ENCODE measurements around the gene ALKBH6. TPM values are rescaled to one million over a fixed set of nuclear protein-coding genes. Genes with fewer than 3 reads are reported as not detected.

ALKBH6 gene
- total and polyA plus RNA-seq, 2 of the 8 experiments (the other 6 are each of a cell fraction or from before 2014, with no cell fraction given) = 19.2 to 33.3 TPM

- TF ChIP-seq CHD7 (IDR thresholded peaks at IDR 0.05; ENCODE audit: insufficient replicate concordance, low read length) (no peak), POLR2A (IDR thresholded peaks at IDR 0.05; ENCODE audit: control extremely low read depth in 1 of 2, low read depth in 2 of 2, low read length in 2 of 2) (no peak), GTF2F1 (IDR thresholded peaks at IDR 0.05; ENCODE audit: borderline replicate concordance, low read depth, low read length) (no peak), CBX8 (IDR thresholded peaks at IDR 0.05; ENCODE audit: borderline replicate concordance, low read depth, low read length) (no peak), TAF7 (optimal IDR thresholded peaks at IDR 0.05; ENCODE audit: borderline replicate concordance, low read depth, low read length) (no peak), POLR2AphosphoS5 (IDR thresholded peaks at IDR 0.05; ENCODE audit: low read depth, low read length) (no peak), KDM1A (IDR thresholded peaks at IDR 0.05; ENCODE audit: borderline replicate concordance, low read length) (no peak), RBBP5 (IDR thresholded peaks at IDR 0.05; ENCODE audit: borderline replicate concordance, low read depth, low read length) (no peak), EGR1 (IDR thresholded peaks at IDR 0.05; ENCODE audit: borderline replicate concordance, low read depth, low read length) (no peak)
Measured at GRCh38 chr19:36028313-36029041, 14.5 kb upstream of the ALKBH6 start (continued).
